ENCODE measurements around the gene SRC.

Gene SRC

GRCh38 chr20:37415118-37416085 is 69.5 kb downstream of the SRC start:
- in situ Hi-C loops (cut with MboI; ENCODE audit: low pct_unique_long_range_greater_than_20kb, low sequenced_read_pairs, unreplicated experiment): no loop called here
- no peak for TF ChIP-seq CTCF (IDR thresholded peaks at IDR 0.05; ENCODE audit: extremely low read depth, insufficient read depth, missing control alignments)
- DNase-seq (ENCODE audit: low spot score): no peak

- no peak for DNase-seq (ENCODE audit: low spot score)
- in situ Hi-C loops (cut with MboI; ENCODE audit: low pct_unique_long_range_greater_than_20kb, low sequenced_read_pairs, unreplicated experiment): no loop called here
- no peak for TF ChIP-seq CTCF (IDR thresholded peaks at IDR 0.05; ENCODE audit: extremely low read depth, insufficient read depth, missing control alignments)
Observed at GRCh38 chr20:37416100-37416847, 70.3 kb downstream of the SRC start.

GRCh38 chr20:37416848-37417616 is 71.1 kb downstream of the SRC start:
- in situ Hi-C loops (cut with MboI; ENCODE audit: low pct_unique_long_range_greater_than_20kb, low sequenced_read_pairs, unreplicated experiment): no loop called here
- no peak for DNase-seq (ENCODE audit: low spot score)
- TF ChIP-seq CTCF (IDR thresholded peaks at IDR 0.05; ENCODE audit: extremely low read depth, insufficient read depth, missing control alignments): no peak

- in situ Hi-C loops (cut with MboI; ENCODE audit: low pct_unique_long_range_greater_than_20kb, low sequenced_read_pairs, unreplicated experiment): no loop called here
- DNase-seq (ENCODE audit: low spot score): no peak
- no peak for TF ChIP-seq CTCF (IDR thresholded peaks at IDR 0.05; ENCODE audit: extremely low read depth, insufficient read depth, missing control alignments)
Observed at GRCh38 chr20:37417617-37418467, 71.9 kb downstream of the SRC start.

- in situ Hi-C loops (cut with MboI; ENCODE audit: low pct_unique_long_range_greater_than_20kb, low sequenced_read_pairs, unreplicated experiment): no loop called here
- no peak for TF ChIP-seq CTCF (IDR thresholded peaks at IDR 0.05; ENCODE audit: extremely low read depth, insufficient read depth, missing control alignments)
- no peak for DNase-seq (ENCODE audit: low spot score)
Observed at GRCh38 chr20:37418591-37419109, 72.7 kb downstream of the SRC start.
